Measurements from ENCODE around the gene SFTPD. TPM values are rescaled to one million over a fixed set of nuclear protein-coding genes. Genes with fewer than 3 reads are reported as not detected.
"Not testable (repeated sequence)": the region's sequence is repeated elsewhere in the genome, so short reads cannot be mapped to it uniquely, and the experiment has no call there.

SFTPD gene
- polyA plus RNA-seq (2013, experiment 1 of 2): not detected
- polyA plus RNA-seq (2013, experiment 2 of 2): 0.51 TPM

DNA sequence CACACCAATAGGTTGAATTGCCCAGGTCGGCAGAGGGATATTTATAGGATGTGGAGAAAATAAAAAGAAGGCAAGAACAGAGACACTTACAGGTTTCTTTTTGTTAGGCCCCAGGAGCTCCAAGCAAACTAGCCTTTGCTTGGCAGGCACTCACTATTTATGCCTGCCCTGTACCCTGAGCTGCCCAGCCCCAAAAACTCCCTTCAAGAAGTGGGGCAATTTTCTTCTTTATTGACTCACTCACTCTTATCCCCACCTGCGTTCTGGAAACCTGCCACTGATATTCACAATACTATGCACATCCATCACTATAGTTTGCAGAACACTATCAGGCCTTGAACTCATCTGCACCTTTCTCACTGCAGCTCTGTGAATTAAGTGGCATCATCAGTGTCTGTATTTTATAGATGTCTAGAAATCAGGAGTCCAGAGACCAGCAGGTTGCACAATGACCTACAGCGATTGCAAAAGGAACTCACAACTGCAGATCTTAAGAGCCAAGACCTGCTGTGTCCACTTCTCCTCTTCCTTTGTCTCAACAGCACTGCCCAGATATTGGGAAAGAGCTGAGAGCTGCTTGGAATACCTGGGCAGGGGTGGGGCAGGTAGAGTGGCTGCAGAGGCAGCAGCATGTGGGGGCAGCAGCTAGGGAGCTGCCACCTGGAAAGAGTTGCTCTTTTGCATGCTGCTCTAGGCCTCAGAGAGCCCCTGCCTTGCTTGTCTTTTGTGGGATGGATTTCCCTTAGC, at the start of gene SFTPD:
Gene SFTPD (minus strand): TSS at position 130 of the 747 bp plus-strand sequence. CDS start 2,446 bp downstream, outside the sequence.
- no peak within 1 kb of the TSS for H3K27ac ChIP-seq (ENCODE audit: low read depth, low read length)
- WGBS: 90% methylated on average over 3 of the region's 3 CpGs
- no peaks in the 10 kb centered on the region for H3K36me3 ChIP-seq (ENCODE audit: insufficient read depth, low read length)
- peaks cover 19% of the 10 kb centered on the region for H3K9me3 ChIP-seq (ENCODE audit: insufficient read depth, low read depth, low read length)
- H3K27me3 ChIP-seq (ENCODE audit: insufficient read depth, low read length): no peaks in the 10 kb centered on the region
- H3K9ac ChIP-seq (ENCODE audit: low read depth, low read length): no peak within 1 kb of the TSS
- H3K4me1 ChIP-seq (ENCODE audit: insufficient read depth, low read length): peaks cover 12% of the 10 kb centered on the region; the same call in 1 of the 2 replicates
- no peak within 1 kb of the TSS for H3K4me3 ChIP-seq (ENCODE audit: low read length)

DNA sequence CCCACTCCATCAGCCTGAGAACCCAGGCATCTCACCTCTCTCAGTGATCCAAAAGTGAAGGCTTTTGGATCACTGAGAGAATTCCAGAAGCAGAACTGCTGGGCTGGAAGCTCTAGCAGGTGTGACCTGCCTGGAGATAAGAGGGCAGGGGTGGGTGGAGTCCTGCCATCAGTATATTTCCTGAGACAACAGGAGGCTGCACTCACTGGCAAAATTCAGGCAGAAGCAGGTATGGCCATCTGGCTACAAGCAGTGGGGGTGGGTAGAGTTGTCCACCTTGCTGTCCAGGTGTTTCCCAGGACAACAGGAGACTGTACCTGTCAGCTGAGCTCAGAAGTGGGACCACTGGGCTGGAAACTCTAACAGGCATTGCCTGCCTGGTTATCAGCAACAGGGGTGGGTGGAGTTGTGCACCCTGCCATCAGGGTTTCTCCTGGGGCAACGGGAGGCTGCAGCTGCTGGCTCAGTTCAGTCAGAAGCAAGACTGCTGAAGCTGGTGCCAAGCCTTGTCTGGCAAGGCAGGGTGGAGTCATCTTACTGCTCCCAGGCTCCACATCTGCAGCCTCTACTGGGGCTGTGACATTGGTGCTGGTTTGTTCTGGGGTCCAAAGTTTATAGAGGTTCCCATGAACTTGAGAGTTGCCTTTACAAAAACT, 47.2 kb upstream of the SFTPD start:
- no peak overlapping the region for H3K4me3 ChIP-seq (ENCODE audit: low read length)
- H3K4me1 ChIP-seq (ENCODE audit: insufficient read depth, low read length): no peaks in the 10 kb centered on the region
- H3K27ac ChIP-seq (ENCODE audit: low read depth, low read length): no peak overlapping the region
- H3K9me3 ChIP-seq (ENCODE audit: insufficient read depth, low read depth, low read length): no peaks in the 10 kb centered on the region
- 68% methylated on average over 1 of the region's 1 CpG for WGBS
- H3K36me3 ChIP-seq (ENCODE audit: insufficient read depth, low read length): no peaks in the 10 kb centered on the region
- H3K27me3 ChIP-seq (ENCODE audit: insufficient read depth, low read length): no peaks in the 10 kb centered on the region
- H3K9ac ChIP-seq (ENCODE audit: low read depth, low read length): no peak overlapping the region

DNA sequence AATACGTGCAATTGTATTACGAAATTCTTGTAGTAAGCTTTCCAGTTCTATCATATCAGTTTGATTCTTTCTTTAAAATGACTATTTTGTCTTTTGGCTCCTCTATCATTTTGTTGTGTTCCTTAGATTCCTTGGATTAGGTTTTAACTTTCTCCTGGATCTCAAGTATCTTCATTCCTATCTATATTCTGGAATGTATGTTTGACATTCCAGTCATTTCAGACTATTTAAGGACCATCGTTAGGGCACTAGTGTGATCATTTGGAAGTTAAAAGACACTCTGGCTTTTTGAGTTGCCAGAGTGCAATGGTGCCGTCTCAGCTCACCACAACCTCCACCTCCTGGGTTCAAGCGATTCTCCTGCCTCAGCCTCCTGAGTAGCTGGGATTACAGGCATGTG, 45.7 kb upstream of the SFTPD start:
- Histone ChIP-seq H3K36me3 (ENCODE audit: insufficient read depth, low read length) (no peaks in the 10 kb centered on the region), H3K27ac (ENCODE audit: low read depth, low read length) (no peak overlapping the region), H3K4me1 (ENCODE audit: insufficient read depth, low read length) (no peaks in the 10 kb centered on the region), H3K4me3 (ENCODE audit: low read length) (no peak overlapping the region), H3K27me3 (ENCODE audit: insufficient read depth, low read length) (no peaks in the 10 kb centered on the region), H3K9ac (ENCODE audit: low read depth, low read length) (no peak overlapping the region), H3K9me3 (ENCODE audit: insufficient read depth, low read depth, low read length) (peaks cover 8% of the 10 kb centered on the region; the same call in 1 of the 2 replicates)
- 89% methylated on average over 4 of the region's 5 CpGs for WGBS

DNA sequence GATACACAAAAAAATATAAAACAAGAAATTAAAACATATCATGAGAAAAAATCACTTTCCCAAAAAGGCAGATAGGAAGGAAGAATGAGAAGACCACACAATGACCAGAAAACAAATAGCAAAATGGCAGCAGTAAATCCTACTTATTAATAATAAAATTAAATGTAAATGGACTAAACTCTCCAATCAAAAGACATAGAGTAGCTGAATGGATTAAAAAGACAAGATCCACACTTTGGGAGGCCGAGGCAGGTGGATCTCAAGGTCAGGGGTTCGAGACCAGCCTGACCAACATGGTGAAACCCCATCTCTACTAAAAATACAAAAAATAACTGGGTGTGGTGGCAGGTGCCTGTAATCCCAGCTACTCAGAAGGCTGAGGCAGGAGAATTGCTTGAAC, 39.3 kb upstream of the SFTPD start:
- H3K4me1 ChIP-seq (ENCODE audit: insufficient read depth, low read length); H3K27ac ChIP-seq (ENCODE audit: low read depth, low read length); H3K4me3 ChIP-seq (ENCODE audit: low read length); H3K9ac ChIP-seq (ENCODE audit: low read depth, low read length); H3K27me3 ChIP-seq (ENCODE audit: insufficient read depth, low read length); H3K36me3 ChIP-seq (ENCODE audit: insufficient read depth, low read length): not testable (repeated sequence)
- H3K9me3 ChIP-seq (ENCODE audit: insufficient read depth, low read depth, low read length): peaks cover 11% of the 10 kb centered on the region; the same call in 1 of the 2 replicates
- 93% methylated on average over 2 of the region's 2 CpGs for WGBS

DNA sequence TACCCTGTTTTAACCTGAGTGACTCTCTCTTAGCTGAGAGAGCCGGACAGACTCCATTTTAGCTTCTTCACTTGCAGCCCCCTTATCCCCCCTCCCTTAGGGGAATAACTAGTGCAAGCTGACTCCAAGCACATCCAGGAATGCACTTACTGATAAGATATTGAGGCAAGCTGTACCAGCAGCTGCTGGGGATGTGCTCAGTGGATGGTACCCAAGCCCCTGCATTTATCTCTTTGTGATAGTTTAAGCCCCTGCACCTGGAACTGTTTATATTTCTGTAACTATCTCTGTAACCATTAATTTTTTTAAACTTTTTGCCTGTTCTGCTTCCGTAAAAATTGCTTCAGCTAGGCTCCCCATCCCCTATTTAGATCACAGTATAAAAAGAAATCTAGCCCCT, 37.8 kb upstream of the SFTPD start:
- not testable (repeated sequence) for H3K4me1 ChIP-seq (ENCODE audit: insufficient read depth, low read length); H3K4me3 ChIP-seq (ENCODE audit: low read length); H3K27ac ChIP-seq (ENCODE audit: low read depth, low read length); H3K36me3 ChIP-seq (ENCODE audit: insufficient read depth, low read length); H3K9ac ChIP-seq (ENCODE audit: low read depth, low read length)
- peaks cover 11% of the 10 kb centered on the region; the same call in 1 of the 2 replicates for H3K9me3 ChIP-seq (ENCODE audit: insufficient read depth, low read depth, low read length)
- H3K27me3 ChIP-seq (ENCODE audit: insufficient read depth, low read length): peaks cover 21% of the 10 kb centered on the region
- WGBS: 92% methylated on average over 2 of the region's 2 CpGs

DNA sequence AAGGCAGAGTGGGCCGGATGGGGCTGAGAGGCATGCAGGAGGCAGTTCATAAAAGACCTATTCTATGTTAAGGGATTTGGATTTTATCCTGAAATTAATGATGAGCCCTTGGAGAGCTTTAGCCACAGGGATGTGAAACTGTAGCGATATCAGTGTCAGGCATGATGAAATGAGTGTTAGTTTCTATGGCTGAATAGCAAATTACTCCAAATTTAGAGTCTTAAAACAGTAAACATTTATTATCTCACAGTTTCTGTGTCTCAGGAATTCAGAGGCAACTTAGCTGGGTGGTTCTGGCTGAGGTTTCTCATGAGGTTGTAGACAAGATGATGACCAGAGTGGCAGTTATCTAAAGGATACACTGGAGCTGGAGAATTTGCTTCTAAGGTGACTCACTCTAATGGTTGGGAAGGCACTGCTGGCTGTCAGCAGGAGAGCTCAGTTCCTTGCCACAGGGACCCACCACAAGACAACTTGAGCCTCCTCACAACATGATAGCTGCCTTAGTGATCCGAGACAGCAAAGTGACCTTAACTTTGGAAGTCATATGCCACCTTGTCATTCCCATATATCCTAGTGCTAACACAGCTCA, 36.7 kb upstream of the SFTPD start:
- H3K27ac ChIP-seq (ENCODE audit: low read depth, low read length): no peak overlapping the region
- no peak overlapping the region for H3K9ac ChIP-seq (ENCODE audit: low read depth, low read length)
- H3K9me3 ChIP-seq (ENCODE audit: insufficient read depth, low read depth, low read length): peaks cover 8% of the 10 kb centered on the region; the same call in 1 of the 2 replicates
- no peak overlapping the region for H3K4me3 ChIP-seq (ENCODE audit: low read length)
- H3K27me3 ChIP-seq (ENCODE audit: insufficient read depth, low read length): peaks cover 32% of the 10 kb centered on the region
- 82% methylated on average over 3 of the region's 3 CpGs for WGBS
- no peaks in the 10 kb centered on the region for H3K36me3 ChIP-seq (ENCODE audit: insufficient read depth, low read length)
- 0 out of 2 replicates have a peak, but pooled peaks cover 5% of the 10 kb centered on the region for H3K4me1 ChIP-seq (ENCODE audit: insufficient read depth, low read length)

DNA sequence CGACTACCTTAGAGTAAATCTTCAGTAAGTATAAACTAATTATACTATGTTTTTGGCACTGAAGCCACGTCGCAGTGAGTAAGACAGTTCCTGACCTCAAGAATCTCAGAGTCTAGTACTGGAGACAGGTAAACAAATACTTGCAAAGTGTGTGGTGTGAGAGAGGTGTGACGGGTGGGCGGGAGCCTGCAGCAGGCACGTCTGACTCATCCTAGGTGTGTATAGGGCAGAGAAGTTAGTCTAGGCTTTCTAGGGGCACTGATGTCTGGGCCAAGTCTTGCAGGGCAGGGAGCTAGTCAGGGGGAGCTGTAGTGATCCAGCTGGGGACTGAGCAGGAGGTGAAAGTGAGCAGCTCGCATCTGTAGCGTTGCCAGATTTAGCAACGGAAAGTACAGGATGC, 35.9 kb upstream of the SFTPD start:
- Histone ChIP-seq H3K4me3 (ENCODE audit: low read length) (no peak overlapping the region), H3K4me1 (ENCODE audit: insufficient read depth, low read length) (0 out of 2 replicates have a peak, but pooled peaks cover 9% of the 10 kb centered on the region), H3K27ac (ENCODE audit: low read depth, low read length) (no peak overlapping the region), H3K9ac (ENCODE audit: low read depth, low read length) (no peak overlapping the region), H3K27me3 (ENCODE audit: insufficient read depth, low read length) (peaks cover 39% of the 10 kb centered on the region), H3K36me3 (ENCODE audit: insufficient read depth, low read length) (no peaks in the 10 kb centered on the region), H3K9me3 (ENCODE audit: insufficient read depth, low read depth, low read length) (0 out of 2 replicates have a peak, but pooled peaks cover 3% of the 10 kb centered on the region)
- 79% methylated on average over 7 of the region's 9 CpGs for WGBS

DNA sequence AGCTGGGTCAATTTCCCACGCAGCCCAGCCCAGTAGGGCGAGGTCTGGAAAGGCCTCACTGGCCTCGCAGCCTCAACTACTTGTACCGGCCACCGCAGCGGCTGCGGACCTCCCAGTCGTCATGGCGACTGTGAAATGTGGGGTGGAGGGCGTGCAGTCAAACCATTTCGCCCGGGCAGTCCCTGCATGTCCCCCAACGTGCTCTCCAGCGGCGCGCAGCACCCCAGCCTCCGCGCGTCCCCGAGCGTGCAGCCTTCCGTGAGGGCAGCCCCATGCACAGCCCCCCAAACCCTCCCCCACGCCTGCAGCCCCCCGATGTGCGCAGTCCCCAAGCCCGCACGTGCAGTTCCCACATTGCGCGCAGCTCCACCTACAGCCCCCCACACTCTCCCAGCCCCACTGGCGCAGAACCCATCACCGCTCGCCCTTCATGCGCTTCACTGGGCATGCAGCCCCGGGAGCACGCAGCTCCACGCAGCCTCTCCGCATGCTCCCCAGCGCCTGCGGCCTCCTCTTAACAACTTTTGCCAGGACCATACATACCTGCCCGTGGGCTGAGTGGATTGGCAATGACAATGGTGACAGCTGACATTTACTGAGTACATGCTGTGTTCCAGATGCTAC, 34.5 kb upstream of the SFTPD start:
- Histone ChIP-seq H3K4me1 (ENCODE audit: insufficient read depth, low read length) (0 out of 2 replicates have a peak, but pooled peaks cover 17% of the 10 kb centered on the region), H3K9me3 (ENCODE audit: insufficient read depth, low read depth, low read length) (no peaks in the 10 kb centered on the region), H3K9ac (ENCODE audit: low read depth, low read length) (no peak overlapping the region), H3K36me3 (ENCODE audit: insufficient read depth, low read length) (no peaks in the 10 kb centered on the region), H3K27ac (ENCODE audit: low read depth, low read length) (no peak overlapping the region), H3K4me3 (ENCODE audit: low read length) (no peak overlapping the region), H3K27me3 (ENCODE audit: insufficient read depth, low read length) (peaks cover 44% of the 10 kb centered on the region)
- 94% methylated on average over 40 of the region's 40 CpGs for WGBS

DNA sequence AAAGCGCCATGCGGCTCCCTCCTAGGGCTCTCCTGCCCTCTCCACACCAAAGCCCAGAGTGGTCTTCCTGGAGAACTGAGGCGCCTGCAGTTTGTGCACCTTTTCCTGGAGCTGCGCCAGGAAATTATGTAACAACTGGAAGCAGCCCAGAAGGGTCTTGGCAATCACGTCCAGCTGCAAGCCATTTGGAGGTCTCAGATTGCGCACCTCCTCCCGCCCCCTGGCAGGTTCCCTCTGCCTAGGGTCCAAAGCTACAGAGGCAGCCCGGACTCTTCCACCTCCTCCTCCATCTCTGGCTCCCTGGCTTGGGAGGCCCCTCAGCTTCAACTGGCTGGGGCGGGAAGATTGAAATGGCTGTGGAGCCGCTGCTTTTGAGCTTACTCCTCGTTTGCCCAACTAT, 34.0 kb upstream of the SFTPD start:
- H3K27ac ChIP-seq (ENCODE audit: low read depth, low read length): no peak overlapping the region
- H3K4me3 ChIP-seq (ENCODE audit: low read length): no peak overlapping the region
- H3K4me1 ChIP-seq (ENCODE audit: insufficient read depth, low read length): 0 out of 2 replicates have a peak, but pooled peaks cover 17% of the 10 kb centered on the region
- no peaks in the 10 kb centered on the region for H3K36me3 ChIP-seq (ENCODE audit: insufficient read depth, low read length)
- WGBS: 91% methylated on average over 11 of the region's 11 CpGs
- no peaks in the 10 kb centered on the region for H3K9me3 ChIP-seq (ENCODE audit: insufficient read depth, low read depth, low read length)
- peaks cover 44% of the 10 kb centered on the region for H3K27me3 ChIP-seq (ENCODE audit: insufficient read depth, low read length)
- H3K9ac ChIP-seq (ENCODE audit: low read depth, low read length): no peak overlapping the region

DNA sequence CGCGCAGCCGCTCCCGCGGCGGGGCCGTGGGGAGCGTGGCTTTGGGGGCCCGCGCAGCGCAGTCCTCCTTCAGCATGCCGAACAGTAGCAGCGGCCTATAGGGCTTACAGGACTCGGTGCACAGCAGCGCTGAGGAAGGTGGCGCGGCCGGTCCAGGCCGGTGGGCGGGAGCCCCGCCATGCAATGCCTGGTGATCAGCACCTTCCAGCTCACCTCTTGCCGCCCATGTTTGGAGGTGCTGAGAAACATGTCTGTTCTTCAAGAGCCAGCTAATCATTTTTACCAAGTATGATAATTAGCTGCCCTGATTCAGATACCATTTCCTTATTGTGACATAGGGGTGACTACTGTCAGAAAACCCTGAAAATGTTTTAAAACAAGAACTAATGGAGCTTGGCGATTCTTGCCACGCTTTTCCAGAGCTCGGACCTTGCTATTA, 33.5 kb upstream of the SFTPD start:
- WGBS: 15% methylated on average over 25 of the region's 25 CpGs
- no peaks in the 10 kb centered on the region for H3K36me3 ChIP-seq (ENCODE audit: insufficient read depth, low read length)
- 0 out of 2 replicates have a peak, but pooled peaks cover 17% of the 10 kb centered on the region for H3K4me1 ChIP-seq (ENCODE audit: insufficient read depth, low read length)
- H3K27ac ChIP-seq (ENCODE audit: low read depth, low read length): no peak overlapping the region
- H3K4me3 ChIP-seq (ENCODE audit: low read length): peak overlapping the region; percentile 86
- peak overlapping the region; percentile 68; the same call in 1 of the 2 replicates for H3K9ac ChIP-seq (ENCODE audit: low read depth, low read length)
- H3K27me3 ChIP-seq (ENCODE audit: insufficient read depth, low read length): peaks cover 44% of the 10 kb centered on the region
- H3K9me3 ChIP-seq (ENCODE audit: insufficient read depth, low read depth, low read length): no peaks in the 10 kb centered on the region
